HUES48 (cell line): Measurements from ENCODE around the gene TFEC.
"Not testable (repeated sequence)": the region's sequence is repeated elsewhere in the genome, so short reads cannot be mapped to it uniquely, and the experiment has no call there.

ENCODE experiments used
- H3K27ac ChIP-seq: one replicate; pipeline ENCODE4 v1.7.0; 2013; ENCODE audit warnings: low read depth, low read length, inconsistent platforms
- H3K27me3 ChIP-seq: 2 replicates; pipeline ENCODE4 v1.6.1; 2013; ENCODE audit warnings: mild to moderate bottlenecking, low read length; ENCODE audit not compliant: control insufficient read depth, insufficient read depth
- H3K36me3 ChIP-seq: 2 replicates; pipeline ENCODE4 v1.6.1; 2013; ENCODE audit warnings: low read length; ENCODE audit not compliant: control insufficient read depth, insufficient read depth
- H3K4me1 ChIP-seq: 2 replicates; pipeline ENCODE4 v1.6.1; 2013; ENCODE audit warnings: mild to moderate bottlenecking, low read length; ENCODE audit not compliant: control insufficient read depth, insufficient read depth
- H3K4me3 ChIP-seq: 2 replicates; pipeline ENCODE4 v1.5.1; 2013; ENCODE audit warnings: mild to moderate bottlenecking, low read depth, low read length
- H3K9ac ChIP-seq: 2 replicates; pipeline ENCODE4 v1.6.1; 2013; ENCODE audit warnings: mild to moderate bottlenecking, low read depth, low read length, moderate library complexity
- H3K9me3 ChIP-seq: 2 replicates; pipeline ENCODE4 v1.6.1; 2013; ENCODE audit warnings: low read length; ENCODE audit not compliant: control insufficient read depth, insufficient read depth

Gene TFEC

GRCh38 chr7:115930184-115930583 is 100.4 kb downstream of the TFEC start:
- not testable (repeated sequence) for H3K27ac ChIP-seq, H3K27me3 ChIP-seq, H3K4me1 ChIP-seq, H3K36me3 ChIP-seq, H3K9ac ChIP-seq, H3K4me3 ChIP-seq, H3K9me3 ChIP-seq

GRCh38 chr7:115929736-115930135 is 100.8 kb downstream of the TFEC start:
- not testable (repeated sequence) for H3K4me1 ChIP-seq

GRCh38 chr7:115924411-115924810 is 106.2 kb downstream of the TFEC start:
- H3K27me3 ChIP-seq = no peaks in the 10 kb centered on the region
- H3K36me3 ChIP-seq = no peaks in the 10 kb centered on the region
- no peaks in the 10 kb centered on the region for H3K9me3 ChIP-seq
- H3K27ac ChIP-seq = no peak overlapping the region
- H3K4me3 ChIP-seq = no peak overlapping the region
- no peak overlapping the region for H3K9ac ChIP-seq
- H3K4me1 ChIP-seq = no peaks in the 10 kb centered on the region

More at GRCh38 chr7:115929736-115930135, 100.8 kb downstream of the TFEC start:
- H3K27me3 ChIP-seq, H3K9me3 ChIP-seq, H3K9ac ChIP-seq, H3K4me3 ChIP-seq, H3K27ac ChIP-seq, H3K36me3 ChIP-seq: not testable (repeated sequence)

GRCh38 chr7:115920367-115920766 is 110.2 kb downstream of the TFEC start:
- Histone ChIP-seq H3K9me3 (no peaks in the 10 kb centered on the region), H3K4me3 (no peak overlapping the region), H3K27ac (no peak overlapping the region), H3K4me1 (no peaks in the 10 kb centered on the region), H3K36me3 (no peaks in the 10 kb centered on the region), H3K27me3 (no peaks in the 10 kb centered on the region), H3K9ac (no peak overlapping the region)

- H3K4me3 ChIP-seq = no peak overlapping the region
- no peaks in the 10 kb centered on the region for H3K9me3 ChIP-seq
- no peaks in the 10 kb centered on the region for H3K36me3 ChIP-seq
- H3K4me1 ChIP-seq = peaks cover 3% of the 10 kb centered on the region; the same call in 1 of the 2 replicates
- H3K27ac ChIP-seq = no peak overlapping the region
- no peak overlapping the region for H3K9ac ChIP-seq
- H3K27me3 ChIP-seq = no peaks in the 10 kb centered on the region
Measured at GRCh38 chr7:115914951-115915350, 115.6 kb downstream of the TFEC start.

GRCh38 chr7:115911465-115911864 is 119.1 kb downstream of the TFEC start:
- Histone ChIP-seq H3K36me3 (no peaks in the 10 kb centered on the region), H3K9ac (no peak overlapping the region), H3K27me3 (no peaks in the 10 kb centered on the region), H3K4me3 (no peak overlapping the region), H3K9me3 (no peaks in the 10 kb centered on the region), H3K4me1 (peaks cover 9% of the 10 kb centered on the region; the same call in 1 of the 2 replicates), H3K27ac (no peak overlapping the region)

GRCh38 chr7:115910541-115911164 is 119.9 kb downstream of the TFEC start:
- Histone ChIP-seq H3K4me3 (no peak overlapping the region), H3K36me3 (no peaks in the 10 kb centered on the region), H3K9me3 (no peaks in the 10 kb centered on the region), H3K9ac (no peak overlapping the region), H3K27me3 (no peaks in the 10 kb centered on the region), H3K27ac (no peak overlapping the region), H3K4me1 (peaks cover 9% of the 10 kb centered on the region; the same call in 1 of the 2 replicates)

- Histone ChIP-seq H3K27me3 (no peaks in the 10 kb centered on the region), H3K4me3 (no peak overlapping the region), H3K36me3 (no peaks in the 10 kb centered on the region), H3K27ac (no peak overlapping the region), H3K9me3 (no peaks in the 10 kb centered on the region), H3K4me1 (peaks cover 9% of the 10 kb centered on the region; the same call in 1 of the 2 replicates), H3K9ac (no peak overlapping the region)
Measured at GRCh38 chr7:115906731-115907130, 123.8 kb downstream of the TFEC start.

- Histone ChIP-seq H3K27me3 (no peaks in the 10 kb centered on the region), H3K9ac (no peak overlapping the region), H3K36me3 (no peaks in the 10 kb centered on the region), H3K9me3 (no peaks in the 10 kb centered on the region), H3K4me3 (no peak overlapping the region), H3K4me1 (no peaks in the 10 kb centered on the region), H3K27ac (no peak overlapping the region)
Measured at GRCh38 chr7:115889669-115889984, 140.9 kb downstream of the TFEC start.

- Histone ChIP-seq H3K27ac (no peak overlapping the region), H3K27me3 (no peaks in the 10 kb centered on the region), H3K9ac (no peak overlapping the region), H3K4me1 (no peaks in the 10 kb centered on the region), H3K4me3 (no peak overlapping the region), H3K36me3 (no peaks in the 10 kb centered on the region), H3K9me3 (no peaks in the 10 kb centered on the region)
Measured at GRCh38 chr7:115888981-115889668, 141.4 kb downstream of the TFEC start.

GRCh38 chr7:115885550-115885949 is 145.0 kb downstream of the TFEC start:
- Histone ChIP-seq H3K9me3 (no peaks in the 10 kb centered on the region), H3K4me1 (no peaks in the 10 kb centered on the region), H3K9ac (no peak overlapping the region), H3K36me3 (no peaks in the 10 kb centered on the region), H3K27ac (no peak overlapping the region), H3K27me3 (no peaks in the 10 kb centered on the region), H3K4me3 (no peak overlapping the region)
